Mesenteric fat pad (tissue), 1 donor: ENCODE measurements around the gene POLD3. TPM values are rescaled to one million over a fixed set of nuclear protein-coding genes. Genes with fewer than 3 reads are reported as not detected.

Experiments
- DNase-seq: peaks from one replicate; pipeline ENCODE4 v3.0.0-alpha.2; 2020; ENCODE audit warnings: low spot score
- total RNA-seq: library from RNA; stranded (reverse); fragmentation: NEBNext Ultra II Directional; extraction: Animal tissue kit (Norgen Biotek cat#: 25700); gene quantifications from one replicate; pipeline ENCODE4 v1.2.1, GENCODE V29; 2021
- donor health status: DM: yes; HTN: yes; CAD: no.

Gene POLD3
- total RNA-seq, 1 donor from 2014 or later = 12.5 TPM

- DNase-seq = no peak
Observed at GRCh38 chr11:74672956-74673692, 80.7 kb downstream of the POLD3 start.

GRCh38 chr11:74673693-74674360, 81.4 kb downstream of the POLD3 start:
- no peak for DNase-seq

- no peak for DNase-seq
Observed at GRCh38 chr11:74675761-74676160, 83.4 kb downstream of the POLD3 start.

- peak; percentile 78 for DNase-seq
Observed at GRCh38 chr11:74676596-74676995, 84.2 kb downstream of the POLD3 start.

GRCh38 chr11:74677131-74677530, 84.7 kb downstream of the POLD3 start:
- DNase-seq = peak; percentile 43

GRCh38 chr11:74678041-74678440, 85.7 kb downstream of the POLD3 start:
- DNase-seq = peak; percentile 62

- peak; percentile 69 for DNase-seq
Observed at GRCh38 chr11:74678591-74679512, 86.5 kb downstream of the POLD3 start.

GRCh38 chr11:74679513-74679865, 87.1 kb downstream of the POLD3 start:
- peak; percentile 79 for DNase-seq

GRCh38 chr11:74680035-74680671, 87.8 kb downstream of the POLD3 start:
- DNase-seq = peak; percentile 80

- DNase-seq = peak; percentile 82
Observed at GRCh38 chr11:74680703-74681531, 88.5 kb downstream of the POLD3 start.

- peak; percentile 82 for DNase-seq
Observed at GRCh38 chr11:74681686-74682651, 89.6 kb downstream of the POLD3 start.

GRCh38 chr11:74682731-74683278, 90.4 kb downstream of the POLD3 start:
- DNase-seq = peak; percentile 43

- DNase-seq = peak; percentile 89
Observed at GRCh38 chr11:74683279-74683871, 91.0 kb downstream of the POLD3 start.

- peak; percentile 88 for DNase-seq
Observed at GRCh38 chr11:74683941-74684481, 91.6 kb downstream of the POLD3 start.

- peak; percentile 78 for DNase-seq
Observed at GRCh38 chr11:74684661-74685060, 92.3 kb downstream of the POLD3 start.

- DNase-seq = no peak
Observed at GRCh38 chr11:74685338-74685737, 93.0 kb downstream of the POLD3 start.

- DNase-seq = peak; percentile 6
Observed at GRCh38 chr11:74685905-74686304, 93.5 kb downstream of the POLD3 start.

GRCh38 chr11:74686792-74687191, 94.4 kb downstream of the POLD3 start:
- no peak for DNase-seq
